K562 (cell line): ENCODE data around the gene SPINT1. TPM values are rescaled to one million over a fixed set of nuclear protein-coding genes. Genes with fewer than 3 reads are reported as not detected.
A peak's percentile ranks its signal among the peaks of the same experiment; 100 is the strongest.

Source experiments
- BHLHE40 ChIP-seq: IDR thresholded peaks from 2 replicates; pipeline ENCODE4 v1.6.1; 2011; ENCODE audit warnings: low read length, improper control_type of control experiment
- CBFB ChIP-seq: sonication (generic); formaldehyde crosslinking; IDR thresholded peaks from 2 replicates; pipeline ENCODE4 v1.4.0; 2020; ENCODE audit warnings: mild to moderate bottlenecking, missing genetic modification reagents
- CBX3 ChIP-seq, 2 experiments: IDR thresholded peaks; 1 replicate in 1 of 2; 2 replicates in 1 of 2; pipeline ENCODE4 v1.6.1; 2012; ENCODE audit warnings: inconsistent platforms in 2 of 2, low read length in 2 of 2, borderline replicate concordance in 1 of 2, control low read depth in 1 of 2
- CBX8 ChIP-seq: fragments of 200-600 bp; sonication (generic); IDR thresholded peaks from 2 replicates; pipeline ENCODE4 v1.6.1; 2012; ENCODE audit warnings: borderline replicate concordance, mixed run types, low read depth, mild to moderate bottlenecking, moderate library complexity, mixed read lengths, low read length, control low read depth, inconsistent platforms; ENCODE audit not compliant: poor library complexity, severe bottlenecking; ENCODE audit errors: extremely low read depth
- CTBP1 ChIP-seq: fragments of 450-650 bp; IDR thresholded peaks from 2 replicates; pipeline ENCODE4 v1.6.1; 2016; ENCODE audit warnings: borderline replicate concordance
- CTCF ChIP-seq, 3 experiments: IDR thresholded peaks in 2 of 3; conservative IDR thresholded peaks in 1 of 3; 2 replicates each; pipeline ENCODE4 v1.5.1; 2011 to 2012; ENCODE audit warnings: low read length in 3 of 3, mild to moderate bottlenecking in 3 of 3, control low read depth in 2 of 3, improper control_type of control experiment in 1 of 3, inconsistent platforms in 1 of 3, low read depth in 1 of 3, mixed read lengths in 1 of 3, moderate library complexity in 1 of 3; ENCODE audit not compliant: insufficient read depth in 2 of 3
- CXXC5 ChIP-seq: fragments of 250-450 bp; sonication (Bioruptor Pico); IDR thresholded peaks from 2 replicates; pipeline ENCODE4 v1.8.0; 2022; ENCODE audit warnings: inconsistent platforms, mild to moderate bottlenecking, moderate library complexity
- FOXK1 ChIP-seq: sonication (generic); formaldehyde crosslinking; IDR thresholded peaks from 2 replicates; pipeline ENCODE4 v1.8.0; 2022; ENCODE audit warnings: missing genetic modification reagents, mild to moderate bottlenecking, borderline replicate concordance
- FOXO4 ChIP-seq: fragments of 450-650 bp; formaldehyde crosslinking; IDR thresholded peaks from 2 replicates; pipeline ENCODE4 v1.4.0; 2020; ENCODE audit warnings: mild to moderate bottlenecking, moderate library complexity
- HDAC8 ChIP-seq: fragments of 450-650 bp; IDR thresholded peaks from 2 replicates; pipeline ENCODE4 v1.6.1; 2016; ENCODE audit warnings: mild to moderate bottlenecking, missing genetic modification characterization, moderate library complexity, missing compliant biosample characterization
- HOMEZ ChIP-seq: fragments of 250-450 bp; sonication (Bioruptor Pico); IDR thresholded peaks from 2 replicates; pipeline ENCODE4 v1.4.0; 2020; ENCODE audit warnings: mild to moderate bottlenecking, moderate library complexity
- MAFF ChIP-seq: IDR thresholded peaks from 2 replicates; pipeline ENCODE4 v1.6.1; 2012; ENCODE audit warnings: low read length, improper control_type of control experiment
- MAZ ChIP-seq, 2 experiments: fragments of 450-650 bp in 1 of 2; sonication (generic) in 1 of 2; formaldehyde crosslinking; IDR thresholded peaks in 1 of 2; conservative IDR thresholded peaks in 1 of 2; 2 replicates each; pipeline versions ENCODE4 v1.4.0 to v1.5.0; 2020; ENCODE audit warnings: mild to moderate bottlenecking in 1 of 2, missing genetic modification reagents in 1 of 2
- NR2C2 ChIP-seq, 2 experiments: fragments of 200-800 bp in 1 of 2; sonication (Bioruptor generic) in 1 of 2; sonication (generic) in 1 of 2; formaldehyde crosslinking in 1 of 2; IDR thresholded peaks; 2 replicates each; pipeline versions ENCODE4 v1.6.1 to v1.8.0; 2016 to 2022; ENCODE audit warnings: mild to moderate bottlenecking in 1 of 2, missing compliant biosample characterization in 1 of 2, missing genetic modification characterization in 1 of 2, missing genetic modification reagents in 1 of 2
- NR2F6 ChIP-seq: fragments of 450-650 bp; formaldehyde crosslinking; IDR thresholded peaks from 2 replicates; pipeline ENCODE4 v1.4.0; 2020; ENCODE audit warnings: mild to moderate bottlenecking
- PHF8 ChIP-seq: fragments of 200-600 bp; sonication (generic); IDR thresholded peaks from 2 replicates; pipeline ENCODE4 v1.6.1; 2012; ENCODE audit warnings: mixed run types, mild to moderate bottlenecking, inconsistent platforms, low read length, moderate library complexity, borderline replicate concordance
- TAF1 ChIP-seq: IDR thresholded peaks from 2 replicates; pipeline ENCODE4 v1.6.1; 2011; ENCODE audit warnings: mild to moderate bottlenecking, low read length, moderate library complexity; ENCODE audit not compliant: insufficient read depth, control insufficient read depth, severe bottlenecking; ENCODE audit errors: extremely low read depth
- USF2 ChIP-seq: sonication (generic); formaldehyde crosslinking; IDR thresholded peaks from 2 replicates; pipeline ENCODE4 v1.5.0; 2020; ENCODE audit warnings: missing genetic modification reagents
- ZNF282 ChIP-seq: sonication (generic); formaldehyde crosslinking; IDR thresholded peaks from 2 replicates; pipeline ENCODE4 v1.8.1; 2023; ENCODE audit warnings: missing genetic modification reagents
- polyA plus RNA-seq, 8 experiments: library from polyadenylated mRNA; depleted of rRNA in 4 of 8; stranded (reverse) in 5 of 8; unstranded in 3 of 8; fragments of >200 nt; fragmentation: Nextera tagmentation in 2 of 8; fragmentation: Illumina TruSeq in 1 of 8; extraction: Ambion mirVana in 2 of 8; extraction: Trizol in 1 of 8; gene quantifications; 2 replicates each; pipeline versions ENCODE4 v1.2.1 to v1.2.3, GENCODE V29; 2011 to 2014; ENCODE audit warnings: inconsistent platforms in 1 of 8, missing spikeins in 1 of 8
- total RNA-seq, 7 experiments: library from RNA; depleted of rRNA in 6 of 7; stranded (reverse); fragments of >200 nt in 6 of 7; fragmentation: Illumina TruSeq in 2 of 7; extraction: Trizol in 2 of 7; gene quantifications; 2 replicates each; pipeline versions ENCODE4 v1.2.1 to v1.2.3, GENCODE V29; 2011 to 2021; ENCODE audit warnings: low replicate concordance in 1 of 7

The SPINT1 gene
- total and polyA plus RNA-seq, 9 of the 15 experiments (the other 6 are each of a cell fraction or from before 2014, with no cell fraction given): 0.78 to 4.5 (median 1.5) TPM

GRCh38 chr15:40894681-40895448 lies 51.0 kb downstream of the SPINT1 start (continued):
- TF ChIP-seq BHLHE40 (peak; percentile 65), ZNF282 (CRISPR knock-in tag) (no peak), CTBP1 (peak; percentile 18; the same call in 1 of the 2 replicates), PHF8 (peak; percentile 42; the same call in 1 of the 2 replicates), NR2F6 (CRISPR knock-in tag) (no peak), FOXK1 (CRISPR knock-in tag) (0 out of 2 replicates have a peak, but pooled peaks have one; percentile 47), HDAC8 (0 out of 2 replicates have a peak, but pooled peaks have one; percentile 58), CXXC5 (CRISPR knock-in tag) (peak; percentile 4; the same call in 1 of the 2 replicates), CBFB (CRISPR knock-in tag) (no peak), FOXO4 (CRISPR knock-in tag) (no peak), CBX8 (no peak), NR2C2 (CRISPR knock-in tag; IDR thresholded peaks at IDR 0.05) (no peak), NR2C2 (tag; IDR thresholded peaks at IDR 0.05) (peak; percentile 85), TAF1 (peak; percentile 46), CBX3 (IDR thresholded peaks at IDR 0.05; ENCODE audit: borderline replicate concordance in 1 of 2, low read length in 2 of 2) (peak in 1 of 2 experiments; percentile 81; a peak in 1 of 3 replicates), CTCF (IDR thresholded peaks at IDR 0.05 in 2 of 3, conservative IDR thresholded peaks at IDR 0.05 in 1 of 3; ENCODE audit: insufficient read depth in 2 of 3, low read depth in 1 of 3, low read length in 3 of 3) (peak; percentile 76 to 97 (median 86)), HOMEZ (no peak), USF2 (peak; percentile 26; the same call in 1 of the 2 replicates), MAZ (CRISPR knock-in tag; conservative IDR thresholded peaks at IDR 0.05 in 1 of 2, IDR thresholded peaks at IDR 0.05 in 1 of 2) (peak in 1 of 2 experiments; percentile 41; a peak in 1 of 4 replicates), MAFF (no peak)
